HG03558 (cell line): ENCODE measurements around the gene SLC5A10.
"Not testable (repeated sequence)": the region's sequence is repeated elsewhere in the genome, so short reads cannot be mapped to it uniquely, and the experiment has no call there.

Experiments used
- ATAC-seq: cut with Tn5 transposase; IDR thresholded peaks from one replicate; pipeline ENCODE4 v1.9.1; 2021; ENCODE audit warnings: moderate number of reproducible peaks; ENCODE audit not compliant: unreplicated experiment; ENCODE audit errors: extremely low read depth

The SLC5A10 gene

DNA sequence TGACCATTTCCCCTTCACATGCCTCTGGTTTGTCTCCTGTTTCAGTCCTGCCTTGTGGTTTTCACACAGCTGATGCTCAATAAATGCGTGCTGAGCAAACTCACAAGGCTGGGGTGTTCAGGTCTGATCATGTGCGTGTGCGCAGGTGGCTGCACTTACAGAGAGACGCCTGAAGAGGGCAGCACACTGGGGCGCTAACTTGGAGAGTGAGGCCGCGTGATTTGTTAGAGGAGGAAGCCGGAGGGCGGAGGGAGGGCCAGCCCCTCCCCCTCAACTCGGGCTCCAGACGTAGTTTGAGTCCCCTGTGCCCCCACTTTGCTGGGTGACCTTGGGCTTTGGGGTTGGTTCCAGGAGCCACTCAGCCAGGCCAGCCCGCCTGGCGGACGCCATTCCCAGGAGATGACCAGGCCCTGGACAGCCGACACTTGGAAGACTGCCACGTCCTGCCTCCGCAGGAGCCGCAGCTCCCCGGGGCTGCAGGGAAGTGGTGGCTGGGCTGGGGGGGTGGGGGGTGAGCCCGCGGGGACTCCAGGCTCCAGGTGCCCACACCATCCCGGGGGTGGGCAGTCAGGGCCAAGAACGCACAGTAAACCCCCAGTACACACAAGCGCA, 80.5 kb downstream of the SLC5A10 start:
- ATAC-seq = not testable (repeated sequence)

DNA sequence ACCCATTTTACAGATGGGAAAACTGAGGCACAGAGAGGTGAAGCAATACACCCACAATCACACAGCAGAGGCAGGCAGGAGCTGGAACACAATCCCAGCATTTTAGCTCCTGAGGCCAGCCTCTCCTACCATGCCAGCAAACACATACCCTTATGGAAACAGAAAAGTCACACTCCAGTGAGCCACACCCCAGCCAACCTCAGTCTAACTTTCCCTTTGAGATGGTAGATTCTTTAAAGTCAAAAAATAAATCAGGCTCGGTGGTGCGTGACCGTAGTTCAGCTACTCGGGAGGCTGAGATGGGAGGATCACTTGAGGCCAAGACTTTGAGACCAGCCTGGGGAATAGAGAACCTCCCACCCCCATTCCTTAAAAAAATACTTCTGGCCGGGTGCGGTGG, 84.2 kb downstream of the SLC5A10 start:
- not testable (repeated sequence) for ATAC-seq

DNA sequence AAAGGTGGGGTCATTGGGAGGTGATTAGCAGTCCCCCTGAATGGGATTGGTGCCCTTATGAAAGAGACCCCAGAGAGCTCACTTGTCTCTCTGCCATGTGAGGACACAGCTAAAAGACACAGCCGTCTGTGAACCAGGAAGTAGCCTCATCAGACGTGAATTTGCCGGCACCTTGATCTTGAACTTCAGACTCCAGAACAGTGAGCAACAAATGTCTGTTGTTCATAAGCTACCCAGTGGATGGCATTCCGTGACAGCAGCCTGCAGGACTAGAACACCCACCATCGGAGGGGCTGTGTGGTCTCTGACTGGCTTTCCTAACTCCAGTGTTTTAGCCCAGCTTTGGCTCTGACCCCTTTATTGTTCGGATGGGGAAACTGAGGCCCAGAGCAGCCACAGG, 85.6 kb downstream of the SLC5A10 start:
- not testable (repeated sequence) for ATAC-seq

DNA sequence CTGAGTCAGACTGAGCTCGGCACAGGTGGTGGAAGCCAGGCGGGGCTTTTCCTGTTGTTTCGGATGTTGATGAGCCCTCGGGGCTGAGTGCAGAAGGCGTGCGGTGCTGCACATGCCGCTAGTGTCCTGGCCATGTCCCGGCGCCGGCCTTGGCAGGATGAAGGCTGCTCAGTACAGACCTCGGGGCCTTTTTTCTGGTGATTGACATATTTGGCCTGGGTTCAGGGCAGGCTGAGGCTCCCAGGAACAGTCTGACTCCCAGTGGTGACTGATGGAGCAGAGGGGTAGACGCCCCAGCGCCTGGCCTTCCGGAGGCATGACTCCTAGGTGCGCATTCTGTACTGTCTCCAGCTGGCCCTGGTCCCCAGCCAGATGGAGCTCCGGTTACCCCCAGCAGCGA, 86.0 kb downstream of the SLC5A10 start:
- not testable (repeated sequence) for ATAC-seq

DNA sequence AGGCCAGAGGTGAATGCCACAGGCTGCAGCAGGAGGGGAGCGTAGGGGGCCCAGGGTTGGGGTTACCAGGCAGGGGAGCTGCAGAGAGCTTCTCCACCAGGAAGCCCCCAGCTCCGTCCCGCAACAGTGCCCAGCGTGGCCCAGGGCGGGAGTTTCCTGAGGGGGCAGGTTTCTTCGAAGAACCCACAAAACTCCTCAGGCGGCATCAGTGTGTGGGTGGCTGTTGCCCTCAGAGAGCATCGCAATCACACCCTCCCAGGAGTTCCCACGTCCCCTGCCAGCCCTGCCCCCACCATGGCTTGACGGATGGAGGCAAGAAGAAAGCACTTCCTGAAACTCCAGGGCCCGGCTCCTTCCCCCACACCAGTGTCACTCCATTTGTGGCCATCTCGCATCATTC, 86.8 kb downstream of the SLC5A10 start:
- ATAC-seq = not testable (repeated sequence)

DNA sequence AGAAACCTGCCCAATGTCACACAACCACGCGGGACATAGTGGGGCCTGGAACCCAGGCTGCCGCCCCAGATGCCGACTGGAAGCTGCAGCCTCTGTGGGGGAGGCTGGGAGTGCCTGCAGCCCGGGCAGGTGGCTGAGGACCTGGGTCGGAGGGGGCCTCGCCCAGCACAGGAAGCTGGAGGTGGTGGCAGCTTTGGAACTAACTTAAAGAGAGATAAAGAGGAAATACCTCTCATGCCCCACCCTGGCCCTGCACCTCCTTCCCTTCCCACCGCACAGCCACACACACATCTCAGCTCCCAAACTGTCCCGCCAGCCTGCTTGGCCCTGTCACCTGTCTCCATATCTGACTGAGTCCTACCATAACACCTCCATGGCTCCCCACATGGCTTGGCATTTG, 88.4 kb downstream of the SLC5A10 start:
- not testable (repeated sequence) for ATAC-seq

DNA sequence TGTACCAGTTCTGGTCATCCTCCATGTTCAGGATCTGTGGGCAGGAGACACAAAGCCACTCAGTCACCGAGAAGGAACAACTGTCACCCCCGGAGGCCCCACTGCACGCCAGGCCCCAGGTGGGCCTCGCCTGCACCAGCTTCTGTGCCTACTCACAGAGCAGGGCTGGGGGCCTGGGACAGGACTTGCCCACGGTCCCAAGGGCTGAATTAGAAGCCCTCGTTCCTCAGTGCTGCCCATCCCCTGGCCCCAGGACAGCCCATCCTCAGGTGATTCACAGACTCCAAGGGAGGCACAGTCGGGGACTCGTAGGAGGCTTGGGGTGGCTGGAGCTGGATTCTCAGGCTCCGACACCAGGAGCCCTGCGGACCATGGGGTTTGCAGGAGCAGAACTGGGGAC, 89.9 kb downstream of the SLC5A10 start:
- not testable (repeated sequence) for ATAC-seq

DNA sequence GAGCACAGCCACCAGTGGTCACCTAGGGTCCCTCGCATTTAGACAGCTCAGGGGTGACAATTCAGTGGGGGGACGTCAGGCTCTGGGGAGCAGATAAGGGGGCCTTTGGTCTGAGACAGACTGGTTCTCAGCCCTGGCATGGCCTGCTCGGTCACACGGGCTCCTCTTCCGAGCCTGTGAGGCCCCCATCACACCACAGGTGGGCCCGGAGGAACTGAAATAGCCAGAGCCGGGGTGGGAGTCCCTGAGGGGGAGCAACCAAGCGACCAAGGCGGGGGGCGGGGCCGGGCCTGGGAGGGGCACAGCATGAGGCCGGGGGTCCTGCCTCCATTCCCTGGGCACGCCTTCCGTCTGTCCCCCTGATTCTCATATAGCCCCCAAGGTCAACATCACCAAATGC, 90.4 kb downstream of the SLC5A10 start:
- ATAC-seq = not testable (repeated sequence)

DNA sequence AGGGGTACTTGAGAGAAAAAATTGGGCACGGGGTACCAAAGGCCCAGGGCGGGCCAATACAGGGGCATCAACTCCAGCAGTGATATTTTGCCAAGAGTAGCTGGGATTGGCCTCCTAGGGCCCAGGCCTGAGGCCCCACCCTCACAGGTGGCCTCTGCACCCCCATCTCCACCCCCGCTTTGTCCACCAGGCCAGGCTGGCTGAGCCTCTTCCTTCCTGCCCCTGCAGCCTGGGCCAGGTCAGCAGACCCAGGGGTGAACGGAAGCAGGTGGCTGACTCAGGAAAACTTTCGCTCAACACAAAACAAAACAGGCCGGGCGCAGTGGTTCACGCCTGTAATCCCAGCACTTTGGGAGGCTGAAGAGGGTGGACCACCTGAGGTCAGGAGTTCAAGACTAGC, 91.1 kb downstream of the SLC5A10 start:
- ATAC-seq = not testable (repeated sequence)

DNA sequence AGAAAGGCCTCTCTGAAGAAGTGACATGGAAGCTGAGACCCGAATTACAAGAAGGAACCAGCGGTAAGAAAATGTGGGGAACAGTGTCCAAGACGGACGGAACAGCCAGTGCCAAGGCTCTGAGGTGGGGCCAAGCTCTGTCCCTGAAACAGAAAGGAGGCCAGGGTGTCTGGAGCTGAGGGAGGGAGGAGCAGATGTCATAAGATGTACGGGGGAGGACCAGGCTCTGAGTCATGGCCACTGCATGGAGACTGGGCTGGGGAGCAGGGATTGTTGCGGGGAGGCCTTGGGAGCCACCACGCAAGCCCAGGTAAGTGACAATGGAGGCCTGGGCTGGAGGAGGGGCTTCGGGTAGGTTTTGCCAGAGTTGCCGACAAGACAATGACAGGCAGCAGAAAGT, 92.7 kb downstream of the SLC5A10 start:
- not testable (repeated sequence) for ATAC-seq

DNA sequence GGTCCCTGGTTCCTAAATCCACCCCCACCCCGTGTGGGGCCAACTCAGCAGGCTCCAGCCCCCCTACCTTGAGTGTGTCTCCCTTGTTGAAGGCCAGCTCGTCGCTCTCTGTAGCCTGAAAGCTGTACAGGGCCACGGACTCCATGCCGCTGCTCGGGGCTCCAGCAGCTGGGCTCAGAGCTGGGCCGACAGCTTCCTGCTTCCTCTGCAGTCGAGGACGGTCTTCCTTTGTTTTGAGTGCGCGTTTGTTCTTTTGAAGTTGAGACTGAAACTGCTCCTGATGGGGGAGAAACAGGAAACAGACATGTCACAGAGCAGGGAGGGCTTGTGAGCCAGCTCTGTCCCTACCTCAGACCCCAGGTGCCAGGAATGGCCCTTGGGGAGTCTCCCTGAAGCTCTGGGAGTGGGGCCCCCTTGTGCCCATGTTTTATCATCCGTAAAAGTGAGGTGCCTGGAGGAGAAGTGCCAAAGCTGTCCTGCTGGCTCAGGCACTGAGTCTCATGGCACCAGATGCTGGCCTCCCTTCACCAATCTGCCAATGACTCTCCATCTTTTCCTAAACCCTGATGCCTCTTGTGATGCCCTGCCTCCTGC, 94.9 kb downstream of the SLC5A10 start, which contains the start of gene GRAP:
TSS of gene GRAP (minus strand) at position 176 of the 594 bp plus-strand sequence. CDS start at position 145, 31 bp downstream.
- ATAC-seq = not testable (repeated sequence)

DNA sequence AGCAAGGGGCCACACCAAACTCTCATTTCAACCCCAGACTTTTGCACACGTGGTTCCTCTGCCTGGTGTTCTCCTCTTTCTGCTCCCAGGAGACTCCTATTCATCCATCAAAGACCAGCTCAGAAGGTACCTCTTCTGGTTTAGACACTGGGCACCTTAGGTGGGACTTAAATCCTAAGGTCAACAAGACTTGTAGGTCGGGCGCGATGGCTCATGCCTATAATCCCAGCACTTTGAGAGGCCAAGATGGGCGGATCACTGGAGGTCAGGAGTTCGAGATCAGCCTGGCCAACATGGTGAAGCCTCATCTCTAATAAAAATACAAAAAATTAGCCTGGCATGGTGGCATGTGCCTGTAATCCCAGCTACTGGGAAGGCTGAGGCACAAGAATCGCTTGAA, 95.5 kb downstream of the SLC5A10 start:
- ATAC-seq = not testable (repeated sequence)

DNA sequence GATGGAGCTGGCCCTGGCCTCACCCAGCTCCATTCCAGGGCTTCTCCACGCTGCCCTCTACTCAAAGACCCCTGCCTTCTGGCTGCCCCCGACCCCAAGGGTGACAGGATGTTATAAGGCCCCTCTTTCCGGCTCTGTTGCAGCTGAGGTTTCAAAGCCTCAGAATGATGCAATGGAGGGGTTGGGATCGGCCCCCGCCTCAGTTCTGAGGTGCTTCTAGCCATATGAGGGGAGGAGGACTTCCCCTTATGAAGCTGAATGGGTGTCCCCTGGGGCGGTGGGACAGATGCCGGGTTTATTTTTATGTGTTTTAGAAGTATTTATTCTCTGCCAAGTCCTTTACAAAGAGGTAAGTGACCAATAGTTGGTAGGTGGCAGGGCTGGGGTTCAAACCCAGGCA, 96.9 kb downstream of the SLC5A10 start:
- not testable (repeated sequence) for ATAC-seq

DNA sequence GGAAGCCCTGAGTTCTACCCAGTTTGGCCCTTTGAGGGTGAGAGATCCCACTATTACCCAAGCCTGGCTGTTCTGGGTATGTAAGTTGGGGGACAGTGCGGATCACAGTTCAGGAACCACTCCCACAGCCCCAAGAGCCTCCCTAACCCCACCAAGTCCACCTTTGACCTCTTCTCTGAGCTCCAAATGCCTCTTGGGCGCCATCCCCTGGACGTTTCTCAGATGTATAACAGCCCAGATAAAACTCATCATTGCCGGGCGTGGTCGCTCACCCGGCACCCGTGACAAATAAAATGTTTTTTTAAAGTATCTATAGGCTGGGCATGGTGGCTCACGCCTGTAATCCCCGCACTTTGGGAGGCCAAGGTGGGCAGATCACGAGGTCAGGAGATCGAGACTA, 103.5 kb downstream of the SLC5A10 start:
- not testable (repeated sequence) for ATAC-seq

DNA sequence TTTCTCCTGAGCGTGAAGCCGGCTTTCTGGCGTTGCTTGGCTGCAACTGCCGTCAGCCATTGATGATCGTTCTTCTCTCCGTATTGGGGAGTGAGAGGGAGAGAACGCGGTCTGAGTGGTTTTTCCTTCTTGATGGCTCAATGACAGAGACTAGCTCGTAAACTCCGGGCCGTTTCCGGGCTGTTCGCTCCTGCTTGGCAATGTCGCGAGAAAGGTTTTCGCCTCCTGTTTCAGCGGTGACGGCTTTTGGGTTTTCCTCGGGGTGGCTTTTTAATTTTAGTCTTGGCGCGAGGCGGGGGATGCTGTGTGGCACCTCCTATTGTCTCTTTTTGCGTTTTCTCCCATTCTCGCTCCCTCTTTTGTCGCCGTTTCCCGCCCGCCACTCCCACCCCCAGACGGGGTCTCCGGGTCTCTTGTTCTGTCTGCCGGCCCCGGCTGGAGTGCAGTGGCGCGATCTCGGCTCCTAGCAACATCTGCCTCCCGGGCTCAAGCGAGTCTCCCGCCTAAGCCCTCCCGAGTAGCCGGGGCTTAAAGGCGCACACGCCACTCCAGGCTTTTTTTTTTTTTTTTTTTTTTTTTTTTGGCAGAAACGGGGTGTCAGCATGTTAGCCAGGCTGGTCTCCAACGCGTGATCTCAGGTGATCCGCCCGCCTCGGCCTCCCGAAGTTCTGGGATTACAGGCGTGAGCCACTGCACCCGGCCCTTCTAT, 110.2 kb downstream of the SLC5A10 start:
- not testable (repeated sequence) for ATAC-seq

DNA sequence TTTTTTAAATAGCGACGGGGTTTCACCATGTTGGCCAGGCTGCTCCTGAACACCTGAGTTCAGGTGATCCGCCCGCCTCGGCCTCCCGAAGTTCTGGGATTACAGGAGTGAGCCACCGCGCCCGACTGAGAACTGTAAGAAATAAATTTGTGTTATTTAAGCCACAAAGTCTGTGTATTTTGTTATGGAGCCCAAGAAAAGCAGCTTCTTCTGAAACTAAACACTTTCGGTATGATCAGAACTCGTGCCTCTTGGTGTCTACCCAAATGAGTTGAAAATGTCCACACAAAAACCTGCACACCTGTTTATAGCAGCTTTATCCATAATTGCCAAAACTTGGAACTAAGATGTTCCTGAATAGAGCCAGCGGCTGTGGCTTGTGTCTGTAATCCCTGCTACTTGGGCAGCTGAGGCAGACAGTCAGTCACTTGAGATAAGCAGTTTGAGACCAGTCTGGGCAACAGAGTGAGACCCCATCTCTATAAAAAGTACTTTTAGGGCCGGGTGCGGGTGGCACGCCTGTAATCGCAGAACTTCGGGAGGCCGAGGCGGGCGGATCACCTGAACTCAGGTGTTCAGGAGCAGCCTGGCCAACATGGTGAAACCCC, 110.9 kb downstream of the SLC5A10 start:
- not testable (repeated sequence) for ATAC-seq

DNA sequence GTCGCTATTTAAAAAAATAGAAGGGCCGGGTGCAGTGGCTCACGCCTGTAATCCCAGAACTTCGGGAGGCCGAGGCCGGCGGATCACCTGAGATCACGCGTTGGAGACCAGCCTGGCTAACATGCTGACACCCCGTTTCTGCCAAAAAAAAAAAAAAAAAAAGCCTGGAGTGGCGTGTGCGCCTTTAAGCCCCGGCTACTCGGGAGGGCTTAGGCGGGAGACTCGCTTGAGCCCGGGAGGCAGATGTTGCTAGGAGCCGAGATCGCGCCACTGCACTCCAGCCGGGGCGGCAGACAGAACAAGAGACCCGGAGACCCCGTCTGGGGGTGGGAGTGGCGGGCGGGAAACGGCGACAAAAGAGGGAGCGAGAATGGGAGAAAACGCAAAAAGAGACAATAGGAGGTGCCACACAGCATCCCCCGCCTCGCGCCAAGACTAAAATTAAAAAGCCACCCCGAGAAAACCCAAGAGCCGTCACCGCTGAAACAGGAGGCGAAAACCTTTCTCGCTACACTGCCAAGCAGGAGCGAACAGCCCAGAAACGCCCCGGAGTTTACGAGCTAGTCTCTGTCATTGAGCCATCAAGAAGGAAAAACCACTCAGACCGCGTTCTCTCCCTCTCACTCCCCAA, 111.5 kb downstream of the SLC5A10 start:
- not testable (repeated sequence) for ATAC-seq

DNA sequence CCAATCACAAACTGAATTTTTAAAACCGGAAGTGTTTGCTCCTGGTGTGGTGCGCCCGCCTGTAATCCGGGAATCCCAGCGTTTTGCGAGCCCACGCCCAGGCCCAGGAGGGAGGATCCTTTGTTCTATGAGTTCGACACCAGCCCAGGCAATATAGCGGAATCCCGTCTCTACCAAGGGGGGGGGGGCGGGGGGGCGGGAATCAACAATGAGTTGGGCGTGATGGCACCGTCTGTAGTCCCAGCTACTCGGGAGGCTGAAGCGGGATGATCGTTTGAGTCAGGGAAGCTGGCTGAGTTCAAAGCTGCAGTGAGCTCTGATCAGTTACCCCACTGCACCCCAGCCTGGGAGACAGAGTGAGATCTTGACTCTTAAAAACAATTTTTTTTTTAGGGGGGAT, 112.4 kb downstream of the SLC5A10 start:
- ATAC-seq = not testable (repeated sequence)

DNA sequence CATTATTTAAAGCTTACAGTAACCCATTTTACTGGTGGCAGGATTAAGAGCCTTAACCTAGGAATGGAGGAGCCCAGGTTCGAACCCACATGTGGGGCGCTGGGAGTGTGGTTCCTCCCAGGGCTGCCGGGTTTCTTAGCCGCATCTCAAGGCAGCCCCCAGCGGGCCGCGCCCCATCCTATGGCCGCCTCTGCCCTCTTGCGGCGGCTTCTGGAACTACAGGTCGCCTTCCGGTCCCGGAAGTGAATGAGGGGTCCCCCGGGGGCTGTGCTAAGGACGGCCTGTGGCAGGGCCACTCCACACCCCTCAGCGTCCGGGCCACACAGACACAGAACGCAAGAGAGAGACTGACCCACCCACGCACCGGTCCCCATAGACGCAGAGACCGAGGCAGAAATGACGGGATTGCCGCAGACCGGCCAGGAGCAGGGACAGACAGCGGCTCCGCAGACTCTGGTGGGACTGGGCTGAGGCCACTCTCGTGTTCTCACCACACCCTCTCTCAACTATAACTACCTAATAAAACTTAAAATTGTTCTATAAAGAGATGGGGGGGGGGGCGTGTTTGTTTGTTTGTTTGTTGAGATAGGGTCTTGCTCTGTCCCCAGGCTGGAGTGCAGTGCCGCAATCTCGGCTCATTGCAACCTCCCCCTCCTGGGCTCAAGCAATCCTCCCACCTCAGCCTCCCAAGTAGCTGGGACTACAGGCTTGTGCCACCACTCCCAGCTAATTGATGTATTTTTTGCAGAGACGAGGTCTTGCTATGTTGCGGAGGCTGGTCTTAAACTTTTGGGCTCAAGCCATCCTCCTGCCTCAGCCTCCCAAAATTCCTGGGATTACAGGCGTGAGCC, 118.6 kb downstream of the SLC5A10 start:
- ATAC-seq = peak; percentile 89
